Left ventricle myocardium superior (tissue), 1 donor: Measurements from ENCODE around the gene IPO9. TPM values are rescaled to one million over a fixed set of nuclear protein-coding genes. Genes with fewer than 3 reads are reported as not detected.

ENCODE experiments used
- ATAC-seq: fragments of 200-7000 bp; cut with Tn5 transposase; one replicate; pipeline ENCODE4 v1.9.1; 2020; ENCODE audit warnings: mild to moderate bottlenecking, moderate library complexity
- DNase-seq: peaks from one replicate; pipeline ENCODE4 v3.0.0-alpha.2; 2020
- intact Hi-C: fragments of 100-400 bp; cut with micrococcal nuclease; formaldehyde crosslinking; loops from one replicate; pipeline ENCODE4 v1.11.0; 2022
- total RNA-seq: library from RNA; stranded (reverse); fragmentation: NEBNext Ultra II Directional; extraction: Animal tissue kit (Norgen Biotek cat#: 25700); gene quantifications from one replicate; pipeline ENCODE4 v1.2.1, GENCODE V29; 2021
- donor health status: DM: no; HTN: yes; CAD: no; lungs with severe emphysema.

IPO9 gene
- total RNA-seq, 1 donor from 2014 or later = 22.1 TPM

GRCh38 chr1:201883786-201884185 lies 54.8 kb downstream of the IPO9 start:
- DNase-seq = peak; percentile 62
- ATAC-seq = peak; percentile 63
- intact Hi-C loops = loop anchor here (5.0 kb wide), 1 partner anchor 89 kb away; no protein-coding TSS in a partner anchor

- peak; percentile 67 for ATAC-seq
- intact Hi-C loops = loop anchor here (5.0 kb wide), 1 partner anchor 88 kb away; no protein-coding TSS in a partner anchor
- peak; percentile 73 for DNase-seq
Measured at GRCh38 chr1:201884425-201884824, 55.5 kb downstream of the IPO9 start.

GRCh38 chr1:201885531-201886075 lies 56.6 kb downstream of the IPO9 start:
- ATAC-seq (peak; percentile 4), DNase-seq (no peak)
- intact Hi-C loops = no loop called here

GRCh38 chr1:201886103-201886885 lies 57.3 kb downstream of the IPO9 start:
- ATAC-seq = no peak
- intact Hi-C loops = no loop called here
- DNase-seq = no peak

- DNase-seq (no peak), ATAC-seq (no peak)
- intact Hi-C loops = no loop called here
Measured at GRCh38 chr1:201887116-201887866, 58.3 kb downstream of the IPO9 start.

- DNase-seq = peak; percentile 90
- intact Hi-C loops = no loop called here
- peak; percentile 80 for ATAC-seq
Measured at GRCh38 chr1:201888282-201889089, 59.5 kb downstream of the IPO9 start, which contains the start of gene SHISA4. SHISA4 (plus strand) TSS chr1:201888898; CDS start chr1:201888995, 97 bp downstream.

- DNase-seq (no peak), ATAC-seq (no peak)
- intact Hi-C loops = no loop called here
Measured at GRCh38 chr1:201889090-201889968, 60.4 kb downstream of the IPO9 start.

GRCh38 chr1:201890223-201890622 lies 61.3 kb downstream of the IPO9 start:
- DNase-seq (no peak), ATAC-seq (no peak)
- intact Hi-C loops = no loop called here

- no peak for DNase-seq
- intact Hi-C loops = no loop called here
- no peak for ATAC-seq
Measured at GRCh38 chr1:201890806-201891450, 62.0 kb downstream of the IPO9 start.

GRCh38 chr1:201891451-201892045 lies 62.6 kb downstream of the IPO9 start:
- ATAC-seq (no peak), DNase-seq (no peak)
- intact Hi-C loops = no loop called here

GRCh38 chr1:201892211-201892610 lies 63.3 kb downstream of the IPO9 start:
- DNase-seq (no peak), ATAC-seq (no peak)
- intact Hi-C loops = no loop called here

GRCh38 chr1:201893431-201893830 lies 64.5 kb downstream of the IPO9 start:
- ATAC-seq = no peak
- no peak for DNase-seq
- intact Hi-C loops = no loop called here

- DNase-seq (no peak), ATAC-seq (no peak)
- intact Hi-C loops = loop anchor here (5.0 kb wide), 1 partner anchor 78 kb away; no protein-coding TSS in a partner anchor
Measured at GRCh38 chr1:201894343-201895119, 65.6 kb downstream of the IPO9 start.

GRCh38 chr1:201895120-201895665 lies 66.2 kb downstream of the IPO9 start:
- DNase-seq (no peak), ATAC-seq (no peak)
- intact Hi-C loops = loop anchor here (5.0 kb wide), 1 partner anchor 77 kb away; no protein-coding TSS in a partner anchor

GRCh38 chr1:201895913-201896807 lies 67.2 kb downstream of the IPO9 start:
- DNase-seq (peak; percentile 93), ATAC-seq (peak; percentile 84)
- intact Hi-C loops = loop anchor here (5.0 kb wide), 1 partner anchor 76 kb away; no protein-coding TSS in a partner anchor
